ENCODE data around the gene CYB561D2. TPM values are rescaled to one million over a fixed set of nuclear protein-coding genes. Genes with fewer than 3 reads are reported as not detected.

The CYB561D2 gene
- total and polyA plus RNA-seq, 9 of the 15 experiments (the other 6 are each of a cell fraction or from before 2014, with no cell fraction given) = 4.2 to 16.6 (median 9.4) TPM

- TF ChIP-seq ZNF212 (CRISPR knock-in tag; IDR thresholded peaks at IDR 0.05) (no peak), POLR2AphosphoS2 (IDR thresholded peaks at IDR 0.05; ENCODE audit: low read length) (no peak), NR2C1 (IDR thresholded peaks at IDR 0.05) (no peak), NR2C1 (tag; IDR thresholded peaks at IDR 0.05) (no peak), NR2C2 (CRISPR knock-in tag; IDR thresholded peaks at IDR 0.05) (no peak), NR2C2 (tag; IDR thresholded peaks at IDR 0.05) (peak; percentile 23; the same call in 1 of the 2 replicates), ZFP30 (CRISPR knock-in tag; IDR thresholded peaks at IDR 0.05; ENCODE audit: borderline replicate concordance) (no peak), MYNN (IDR thresholded peaks at IDR 0.05) (0 out of 2 replicates have a peak, but pooled peaks have one; percentile 22), MYNN (CRISPR knock-in tag; IDR thresholded peaks at IDR 0.05) (no peak), THRB (CRISPR knock-in tag; conservative IDR thresholded peaks at IDR 0.05) (no peak), DEAF1 (CRISPR knock-in tag; IDR thresholded peaks at IDR 0.05) (no peak), NCOA6 (IDR thresholded peaks at IDR 0.05) (no peak), PYGO2 (tag; IDR thresholded peaks at IDR 0.05) (no peak), MBD2 (IDR thresholded peaks at IDR 0.05; ENCODE audit: borderline replicate concordance, low read depth) (0 out of 2 replicates have a peak, but pooled peaks have one; percentile 23), CBFB (CRISPR knock-in tag; IDR thresholded peaks at IDR 0.05) (no peak), SETDB1 (IDR thresholded peaks at IDR 0.05; ENCODE audit: low read length) (no peak), SMARCB1 (IDR thresholded peaks at IDR 0.05; ENCODE audit: insufficient read length, low read depth) (no peak), SRSF7 (optimal IDR thresholded peaks at IDR 0.05; ENCODE audit: low read depth, low read length) (no peak), ZBTB49 (CRISPR knock-in tag; IDR thresholded peaks at IDR 0.05; ENCODE audit: borderline replicate concordance) (no peak), KDM5B (IDR thresholded peaks at IDR 0.05; ENCODE audit: insufficient replicate concordance, low read depth, low read length) (peak; percentile 88), XRCC4 (IDR thresholded peaks at IDR 0.05; ENCODE audit: extremely low read depth, insufficient read depth, insufficient read length) (no peak), ZNF165 (CRISPR knock-in tag; IDR thresholded peaks at IDR 0.05; ENCODE audit: borderline replicate concordance) (no peak), TAF1 (IDR thresholded peaks at IDR 0.05; ENCODE audit: control insufficient read depth, extremely low read depth, insufficient read depth, low read length, severe bottlenecking) (peak; percentile 43), ZNF263 (CRISPR knock-in tag; IDR thresholded peaks at IDR 0.05; ENCODE audit: borderline replicate concordance) (no peak), PRMT5 (CRISPR knock-in tag; IDR thresholded peaks at IDR 0.05) (no peak)
Observed at GRCh38 chr3:50303013-50303815, 47.4 kb upstream of the CYB561D2 start, which contains the start of gene HYAL1 (continued).
